ENCODE measurements around the gene PPP2R3B.

DNA sequence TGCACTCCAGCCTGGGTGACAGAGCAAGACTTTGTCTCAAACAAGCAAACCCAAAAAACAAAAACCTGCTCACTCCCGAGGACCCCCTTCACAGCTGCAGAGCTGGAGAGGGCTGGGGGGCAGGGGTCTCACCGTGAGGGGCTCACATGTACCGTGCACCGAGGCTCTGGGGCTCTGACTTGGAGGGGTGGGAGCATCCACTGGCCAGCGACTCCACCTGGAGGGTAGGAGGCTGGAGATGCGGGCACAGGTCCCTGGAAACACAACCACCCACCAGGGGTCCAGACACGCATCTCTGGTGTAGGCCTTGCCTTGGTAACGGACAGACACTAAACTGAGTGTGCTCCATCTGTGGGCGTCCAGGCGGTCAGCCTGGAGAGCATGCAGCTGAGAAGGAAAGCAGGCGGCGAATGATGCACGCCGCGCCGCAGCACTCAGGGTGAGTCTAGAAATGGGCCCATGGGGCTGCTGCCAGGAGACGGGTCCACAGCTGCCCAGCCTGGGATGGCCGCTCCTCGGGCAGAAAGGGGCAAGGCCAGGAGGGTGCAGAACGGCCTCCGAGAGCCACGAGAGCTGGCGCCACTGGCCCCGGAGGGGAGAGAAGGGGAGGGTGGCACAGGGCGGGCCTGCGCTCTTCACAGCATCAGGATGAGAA, 26.1 kb downstream of the PPP2R3B start:
- TF ChIP-seq EZH2 (IDR thresholded peaks at IDR 0.05; ENCODE audit: borderline replicate concordance), result no peak
- TF ChIP-seq, protein P1, sequence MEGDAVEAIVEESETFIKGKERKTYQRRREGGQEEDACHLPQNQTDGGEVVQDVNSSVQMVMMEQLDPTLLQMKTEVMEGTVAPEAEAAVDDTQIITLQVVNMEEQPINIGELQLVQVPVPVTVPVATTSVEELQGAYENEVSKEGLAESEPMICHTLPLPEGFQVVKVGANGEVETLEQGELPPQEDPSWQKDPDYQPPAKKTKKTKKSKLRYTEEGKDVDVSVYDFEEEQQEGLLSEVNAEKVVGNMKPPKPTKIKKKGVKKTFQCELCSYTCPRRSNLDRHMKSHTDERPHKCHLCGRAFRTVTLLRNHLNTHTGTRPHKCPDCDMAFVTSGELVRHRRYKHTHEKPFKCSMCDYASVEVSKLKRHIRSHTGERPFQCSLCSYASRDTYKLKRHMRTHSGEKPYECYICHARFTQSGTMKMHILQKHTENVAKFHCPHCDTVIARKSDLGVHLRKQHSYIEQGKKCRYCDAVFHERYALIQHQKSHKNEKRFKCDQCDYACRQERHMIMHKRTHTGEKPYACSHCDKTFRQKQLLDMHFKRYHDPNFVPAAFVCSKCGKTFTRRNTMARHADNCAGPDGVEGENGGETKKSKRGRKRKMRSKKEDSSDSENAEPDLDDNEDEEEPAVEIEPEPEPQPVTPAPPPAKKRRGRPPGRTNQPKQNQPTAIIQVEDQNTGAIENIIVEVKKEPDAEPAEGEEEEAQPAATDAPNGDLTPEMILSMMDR (IDR thresholded peaks at IDR 0.05; ENCODE audit: poor library complexity), result no peak
